IMR-90 (cell line): ENCODE results near the gene PM20D2. TPM values are rescaled to one million over a fixed set of nuclear protein-coding genes. Genes with fewer than 3 reads are reported as not detected.

Experiments used
- ATAC-seq: fragments of 200-7000 bp; cut with Tn5 transposase; 2 replicates; pipeline ENCODE4 v1.9.1; 2020; ENCODE audit warnings: low read depth, mild to moderate bottlenecking, moderate library complexity
- BruUV-seq: library from RNA; stranded (reverse); fragments of 400-500 nt; replicated peaks from 2 replicates; lab custom pipeline; 2021; lab: Mats Ljungman, UMichigan
- CTCF ChIA-PET: fragments of 300-600 bp; formaldehyde crosslinking; extraction: SDS; loops from one replicate; lab custom pipeline; 2021; ENCODE audit warnings: antibody characterized with exemption; lab: Yijun Ruan, JAX
- POLR2A ChIA-PET: fragments of 300-600 bp; sonication (Branson Sonifier 250); formaldehyde crosslinking; loops from one replicate; lab custom pipeline; 2022; ENCODE audit warnings: antibody characterized with exemption; ENCODE audit not compliant: unreplicated experiment; lab: Charles Lee
- DNase-seq: peaks from one replicate; pipeline ENCODE4 v3.0.0; 2013
- H2AFZ ChIP-seq: replicated peaks from 2 replicates; pipeline ENCODE3; 2013; ENCODE audit warnings: low read length, mild to moderate bottlenecking; ENCODE audit not compliant: poor library complexity
- H2AK5ac ChIP-seq: 2 replicates; pipeline ENCODE4 v1.6.1; 2013; ENCODE audit warnings: low read depth, low read length, inconsistent platforms
- H2AK9ac ChIP-seq: replicated peaks from 2 replicates; pipeline ENCODE3; 2013; ENCODE audit warnings: mild to moderate bottlenecking, low read depth, low read length, moderate library complexity; ENCODE audit not compliant: poor library complexity
- H2BK120ac ChIP-seq: 2 replicates; pipeline ENCODE4 v1.6.1; 2013; ENCODE audit warnings: low read depth, low read length, inconsistent platforms
- H2BK15ac ChIP-seq: 3 replicates; pipeline ENCODE4 v1.6.1; 2013; ENCODE audit warnings: low read depth, low read length, inconsistent platforms
- H2BK20ac ChIP-seq: 2 replicates; pipeline ENCODE4 v1.6.1; 2013; ENCODE audit warnings: low read depth, mild to moderate bottlenecking, inconsistent platforms, low read length, moderate library complexity
- H2BK5ac ChIP-seq: 2 replicates; pipeline ENCODE4 v1.6.1; 2013; ENCODE audit warnings: mild to moderate bottlenecking, low read depth, low read length, inconsistent platforms; ENCODE audit not compliant: poor library complexity, severe bottlenecking
- H3K14ac ChIP-seq: replicated peaks from 2 replicates; pipeline ENCODE4 v1.6.1; 2013; ENCODE audit warnings: low read depth, low read length, inconsistent platforms
- H3K18ac ChIP-seq: 2 replicates; pipeline ENCODE4 v1.6.1; 2013; ENCODE audit warnings: low read depth, low read length, control low read depth
- H3K23ac ChIP-seq: 2 replicates; pipeline ENCODE4 v1.6.1; 2013; ENCODE audit warnings: low read depth, low read length, inconsistent platforms
- H3K27ac ChIP-seq: 2 replicates; pipeline ENCODE4 v1.5.1; 2013; ENCODE audit warnings: mild to moderate bottlenecking, control low read depth, low read length; ENCODE audit not compliant: insufficient read depth
- H3K27me3 ChIP-seq: 2 replicates; pipeline ENCODE4 v1.6.1; 2013; ENCODE audit warnings: low read length; ENCODE audit not compliant: control insufficient read depth, insufficient read depth
- H3K36me3 ChIP-seq: 2 replicates; pipeline ENCODE4 v1.6.1; 2013; ENCODE audit warnings: low read length, mixed read lengths; ENCODE audit not compliant: control insufficient read depth, insufficient read depth
- H3K4ac ChIP-seq: 2 replicates; pipeline ENCODE4 v1.6.1; 2013; ENCODE audit warnings: low read depth, low read length, inconsistent platforms
- H3K4me1 ChIP-seq: 2 replicates; pipeline ENCODE4 v1.6.1; 2013; ENCODE audit warnings: low read length, mixed read lengths; ENCODE audit not compliant: control insufficient read depth, insufficient read depth
- H3K4me2 ChIP-seq: 2 replicates; pipeline ENCODE4 v1.6.1; 2013; ENCODE audit warnings: low read depth, mild to moderate bottlenecking, control low read depth, low read length, moderate library complexity
- H3K4me3 ChIP-seq: 2 replicates; pipeline ENCODE4 v1.5.1; 2013; ENCODE audit warnings: low read depth, mild to moderate bottlenecking, control low read depth, low read length, moderate library complexity; ENCODE audit not compliant: insufficient read depth
- H3K56ac ChIP-seq: 2 replicates; pipeline ENCODE4 v1.6.1; 2013; ENCODE audit warnings: low read length, inconsistent platforms; ENCODE audit not compliant: insufficient read depth; ENCODE audit errors: extremely low read depth
- H3K79me1 ChIP-seq, 2 experiments: 2 replicates each; pipeline ENCODE4 v1.6.1; 2013; ENCODE audit warnings: low read length in 2 of 2, inconsistent platforms in 1 of 2, low read depth in 1 of 2
- H3K9ac ChIP-seq: 2 replicates; pipeline ENCODE4 v1.6.1; 2013; ENCODE audit warnings: low read depth, low read length, control low read depth
- H3K9me1 ChIP-seq: 2 replicates; pipeline ENCODE4 v1.6.1; 2013; ENCODE audit warnings: low read length, inconsistent platforms; ENCODE audit not compliant: insufficient read depth
- H3K9me3 ChIP-seq: 2 replicates; pipeline ENCODE4 v1.6.1; 2013; ENCODE audit warnings: low read length; ENCODE audit not compliant: control insufficient read depth, insufficient read depth
- H4K20me1 ChIP-seq: 2 replicates; pipeline ENCODE4 v1.6.1; 2013; ENCODE audit warnings: low read length, inconsistent platforms; ENCODE audit not compliant: insufficient read depth
- H4K5ac ChIP-seq: 2 replicates; pipeline ENCODE4 v1.6.1; 2013; ENCODE audit warnings: mild to moderate bottlenecking, low read depth, low read length, control low read depth
- H4K8ac ChIP-seq, 2 experiments: 2 replicates each; pipeline ENCODE4 v1.6.1; 2013; ENCODE audit warnings: low read depth in 2 of 2, low read length in 2 of 2, control low read depth in 1 of 2, inconsistent platforms in 1 of 2
- H4K91ac ChIP-seq: 2 replicates; pipeline ENCODE4 v1.6.1; 2013; ENCODE audit warnings: low read depth, low read length, inconsistent platforms; ENCODE audit not compliant: insufficient read depth
- CEBPB ChIP-seq: IDR thresholded peaks from 2 replicates; pipeline ENCODE4 v1.6.1; 2012; ENCODE audit warnings: low read depth, low read length, improper control_type of control experiment
- WGBS, 2 experiments: methylation state at CpG; one replicate each; pipeline versions ENCODE4 v1.1.5 to v1.1.7; 2013; ENCODE audit warnings: missing lambda C conversion rate in 2 of 2; ENCODE audit not compliant: insufficient read length in 1 of 2; ENCODE audit errors: extremely low coverage in 2 of 2; 5-methylcytosine and 5-hydroxymethylcytosine counted together
- dilution Hi-C: fragments of 300-500 bp; cut with HindIII; formaldehyde crosslinking; loops from one replicate; pipeline ENCODE4 v1.14.3; 2018; ENCODE audit warnings: low sequenced_read_pairs; ENCODE audit not compliant: unreplicated experiment
- in situ Hi-C: fragments of 300-500 bp; cut with MboI; formaldehyde crosslinking; loops from 3 replicates; pipeline ENCODE4 v1.14.3; 2019; ENCODE audit warnings: low sequenced_read_pairs, inconsistent platforms, mixed read lengths
- intact Hi-C: fragments of 100-400 bp; cut with micrococcal nuclease; formaldehyde crosslinking; loops from 2 replicates; pipeline ENCODE4 v1.10.0; 2022
- polyA plus RNA-seq, 3 experiments: library from polyadenylated mRNA; depleted of rRNA; stranded (reverse); fragments of >200 nt; gene quantifications; 2 replicates each; pipeline ENCODE4 v1.2.3, GENCODE V29; 2012; ENCODE audit warnings: low replicate concordance in 1 of 3
- total RNA-seq: library from RNA; depleted of rRNA; stranded (reverse); fragments of >200 nt; gene quantifications from 2 replicates; pipeline ENCODE4 v1.2.3, GENCODE V29; 2012
- TF ChIP-seq, protein P1 (sequence below): conservative IDR thresholded peaks from 2 replicates; pipeline ENCODE4 v1.5.1; 2012; ENCODE audit warnings: mild to moderate bottlenecking, low read depth, low read length, improper control_type of control experiment

PM20D2 gene
- total and polyA plus RNA-seq, 2 of the 4 experiments (the other 2 are of a cell fraction) = 6.0 to 6.5 TPM

- no peak overlapping the region for H2BK5ac ChIP-seq
- no peak overlapping the region for H3K14ac ChIP-seq
- no peak overlapping the region for H3K27ac ChIP-seq
- H4K5ac ChIP-seq = no peak overlapping the region
- H3K9me3 ChIP-seq = no peaks in the 10 kb centered on the region
- peak; percentile 63 for TF ChIP-seq CEBPB
- TF ChIP-seq, protein P1, sequence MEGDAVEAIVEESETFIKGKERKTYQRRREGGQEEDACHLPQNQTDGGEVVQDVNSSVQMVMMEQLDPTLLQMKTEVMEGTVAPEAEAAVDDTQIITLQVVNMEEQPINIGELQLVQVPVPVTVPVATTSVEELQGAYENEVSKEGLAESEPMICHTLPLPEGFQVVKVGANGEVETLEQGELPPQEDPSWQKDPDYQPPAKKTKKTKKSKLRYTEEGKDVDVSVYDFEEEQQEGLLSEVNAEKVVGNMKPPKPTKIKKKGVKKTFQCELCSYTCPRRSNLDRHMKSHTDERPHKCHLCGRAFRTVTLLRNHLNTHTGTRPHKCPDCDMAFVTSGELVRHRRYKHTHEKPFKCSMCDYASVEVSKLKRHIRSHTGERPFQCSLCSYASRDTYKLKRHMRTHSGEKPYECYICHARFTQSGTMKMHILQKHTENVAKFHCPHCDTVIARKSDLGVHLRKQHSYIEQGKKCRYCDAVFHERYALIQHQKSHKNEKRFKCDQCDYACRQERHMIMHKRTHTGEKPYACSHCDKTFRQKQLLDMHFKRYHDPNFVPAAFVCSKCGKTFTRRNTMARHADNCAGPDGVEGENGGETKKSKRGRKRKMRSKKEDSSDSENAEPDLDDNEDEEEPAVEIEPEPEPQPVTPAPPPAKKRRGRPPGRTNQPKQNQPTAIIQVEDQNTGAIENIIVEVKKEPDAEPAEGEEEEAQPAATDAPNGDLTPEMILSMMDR = no peak
- peaks cover 12% of the 10 kb centered on the region for H3K4me1 ChIP-seq
- H3K79me1 ChIP-seq = no peaks in the 10 kb centered on the region
- no peaks in the 10 kb centered on the region for H3K27me3 ChIP-seq
- 7% methylated on average over 3 of the region's 5 CpGs; no CpG with 5 or more reads in 1 of the 2 experiments for WGBS, 2 experiments
- intact Hi-C loops (no loop called here), dilution Hi-C loops (no loop called here), in situ Hi-C loops (loop anchor here (25.0 kb wide), 1 partner anchor 223 kb away; the partner anchor contains the start of gene UBE2J1)
- H2BK20ac ChIP-seq = peak overlapping the region; percentile 73
- no peak overlapping the region for H3K56ac ChIP-seq
- peak overlapping the region; percentile 33 for H3K4me2 ChIP-seq
- no peaks in the 10 kb centered on the region for H3K36me3 ChIP-seq
- H3K18ac ChIP-seq = no peak overlapping the region; the same call in 1 of the 2 replicates
- peaks cover 7% of the 10 kb centered on the region for H3K9me1 ChIP-seq
- H3K4me3 ChIP-seq = no peak overlapping the region
- no peak overlapping the region for H3K9ac ChIP-seq
- peak overlapping the region; percentile 16 for H2AFZ ChIP-seq
- H2BK120ac ChIP-seq = peak overlapping the region; percentile 24; the same call in 1 of the 2 replicates
- ChIA-PET POLR2A (no interaction called here), CTCF (interaction anchor here (1.4 kb wide), 1 partner anchor 157 kb away, joined by 5 read pairs; no protein-coding TSS in a partner anchor)
- peak; percentile 70 for DNase-seq
- no peak overlapping the region for H3K23ac ChIP-seq
- peak overlapping the region in 1 of 2 experiments; percentile 51; a peak in 1 of 4 replicates for H4K8ac ChIP-seq
- H2AK9ac ChIP-seq = no peak overlapping the region
- no peak overlapping the region for H2BK15ac ChIP-seq
- peak overlapping the region; percentile 86; the same call in 1 of the 2 replicates for H4K91ac ChIP-seq
- no TSS peak for BruUV-seq
- H2AK5ac ChIP-seq = no peak overlapping the region
- peak; percentile 82 for ATAC-seq
- no peaks in the 10 kb centered on the region for H4K20me1 ChIP-seq
- peak overlapping the region; percentile 40 for H3K4ac ChIP-seq
Observed at GRCh38 chr6:89139509-89140346, 6.1 kb upstream of the PM20D2 start.
